Panc1 (cell line): ENCODE data around the gene SEC31B. TPM values are rescaled to one million over a fixed set of nuclear protein-coding genes. Genes with fewer than 3 reads are reported as not detected.

ENCODE experiments used
- ATAC-seq: fragments of 200-7000 bp; cut with Tn5 transposase; 2 replicates; pipeline ENCODE4 v1.9.1; 2020; ENCODE audit warnings: mild to moderate bottlenecking, moderate library complexity
- BruUV-seq: library from RNA; stranded (reverse); fragments of 400-500 nt; replicated peaks from 2 replicates; lab custom pipeline; 2021; lab: Mats Ljungman, UMichigan
- CTCF ChIA-PET: fragments of 300-600 bp; sonication (Branson Sonifier 250); formaldehyde crosslinking; loops from one replicate; lab custom pipeline; 2022; ENCODE audit warnings: antibody characterized with exemption; lab: Charles Lee
- POLR2A ChIA-PET: fragments of 300-600 bp; sonication (Branson Sonifier 250); formaldehyde crosslinking; loops from one replicate; lab custom pipeline; 2022; ENCODE audit warnings: antibody characterized with exemption; lab: Charles Lee
- DNase-seq: peaks from one replicate; pipeline ENCODE4 v3.0.0-alpha.2; 2010; ENCODE audit warnings: low read depth, low spot score
- H3K27ac ChIP-seq: 2 replicates; pipeline ENCODE4 v1.5.1; 2011; ENCODE audit warnings: mild to moderate bottlenecking, low read length, inconsistent platforms
- H3K27me3 ChIP-seq: fragments of 200-500 bp; sonication (Bioruptor generic); 2 replicates; pipeline ENCODE4 v1.6.0; 2014; ENCODE audit warnings: low read length, inconsistent platforms; ENCODE audit not compliant: control insufficient read depth, insufficient read depth
- H3K36me3 ChIP-seq: fragments of 200-500 bp; sonication (Bioruptor generic); 2 replicates; pipeline ENCODE4 v1.5.1; 2014; ENCODE audit warnings: inconsistent platforms, mild to moderate bottlenecking, low read length, moderate library complexity; ENCODE audit not compliant: control insufficient read depth, insufficient read depth
- H3K4me1 ChIP-seq: 2 replicates; pipeline ENCODE4 v1.5.1; 2011; ENCODE audit warnings: inconsistent platforms, mild to moderate bottlenecking, low read length, moderate library complexity; ENCODE audit not compliant: control insufficient read depth, insufficient read depth
- H3K4me3 ChIP-seq, 2 experiments: 2 replicates each; pipeline ENCODE4 v1.5.1; 2011 to 2012; ENCODE audit warnings: low read depth in 2 of 2, low read length in 2 of 2, mild to moderate bottlenecking in 2 of 2, inconsistent platforms in 1 of 2, moderate library complexity in 1 of 2
- H3K9me3 ChIP-seq: fragments of 200-500 bp; sonication (Bioruptor generic); 2 replicates; pipeline ENCODE4 v1.5.1; 2014; ENCODE audit warnings: low read depth, mild to moderate bottlenecking, inconsistent platforms, low read length, moderate library complexity; ENCODE audit not compliant: control insufficient read depth, insufficient read depth
- POLR2AphosphoS5 ChIP-seq: IDR thresholded peaks from 2 replicates; pipeline ENCODE4 v1.6.1; 2012; ENCODE audit warnings: mild to moderate bottlenecking, low read depth, low read length, moderate library complexity
- SIN3A ChIP-seq: IDR thresholded peaks from 2 replicates; pipeline ENCODE4 v1.6.1; 2012; ENCODE audit warnings: low read depth, mild to moderate bottlenecking, low read length, moderate library complexity, borderline replicate concordance; ENCODE audit not compliant: insufficient read depth
- TCF7L2 ChIP-seq: IDR thresholded peaks from 2 replicates; pipeline ENCODE4 v1.6.1; 2011; ENCODE audit warnings: mild to moderate bottlenecking, low read depth, low read length, inconsistent platforms
- in situ Hi-C: cut with HindIII; loops from 2 replicates; pipeline ENCODE4 v1.10.0; 2016; ENCODE audit warnings: low sequenced_read_pairs, low pct_unique_long_range_greater_than_20kb
- intact Hi-C: fragments of 100-400 bp; cut with micrococcal nuclease; formaldehyde crosslinking; loops from one replicate; pipeline ENCODE4 v1.10.0; 2022; ENCODE audit not compliant: unreplicated experiment
- total RNA-seq: library from RNA; stranded (reverse); gene quantifications from one replicate; pipeline ENCODE4 v1.2.1, GENCODE V29; 2021; ENCODE audit not compliant: unreplicated experiment
- TF ChIP-seq, protein P1 (sequence below), 2 experiments: IDR thresholded peaks; 2 replicates each; pipeline ENCODE4 v1.6.1; 2011 to 2012; ENCODE audit warnings: low read depth in 2 of 2, control low read depth in 1 of 2, low read length in 1 of 2, mild to moderate bottlenecking in 1 of 2, moderate library complexity in 1 of 2; ENCODE audit not compliant: insufficient read depth in 1 of 2
- TF ChIP-seq, protein P2 (sequence below): fragments of 450-650 bp; IDR thresholded peaks from 2 replicates; pipeline ENCODE4 v1.5.1; 2017; ENCODE audit warnings: mild to moderate bottlenecking

SEC31B gene
- total RNA-seq, 1 experiment from 2014 or later: 17.8 TPM

DNA sequence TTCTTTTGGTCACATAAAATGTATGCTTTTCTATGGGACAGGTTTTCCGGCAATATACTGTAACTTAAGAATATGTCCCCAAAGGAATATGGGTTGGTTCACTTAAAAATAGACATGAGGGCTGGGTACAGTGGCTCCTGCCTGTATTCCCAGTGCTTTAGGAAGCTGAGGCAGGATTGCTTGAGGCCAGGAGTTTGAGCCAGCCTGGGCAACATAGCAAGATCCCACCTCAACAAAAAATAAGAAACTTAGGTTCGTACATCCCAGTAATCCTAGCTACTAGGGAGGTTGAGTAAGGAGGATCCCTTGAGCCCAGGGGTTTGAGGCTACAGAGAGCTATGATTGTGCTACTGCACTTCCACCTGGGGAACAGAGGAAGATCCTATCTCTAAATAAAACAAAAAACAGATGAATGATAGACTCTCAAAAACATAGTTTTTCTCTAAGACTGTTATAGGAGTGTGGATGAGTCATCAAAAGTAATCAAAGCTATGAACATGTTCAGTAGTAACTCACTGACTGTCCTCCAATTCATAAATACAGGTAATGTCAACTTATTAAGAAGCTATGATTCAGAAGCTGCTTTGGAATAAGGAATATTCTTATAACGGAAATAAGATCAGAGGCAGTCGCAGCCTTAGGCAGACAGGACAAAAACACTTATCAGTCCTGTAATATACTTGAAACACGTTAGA lies 2.6 kb upstream of the SEC31B start:
- Histone ChIP-seq H3K9me3 (no peaks in the 10 kb centered on the region), H3K4me1 (no peaks in the 10 kb centered on the region), H3K27ac (no peak overlapping the region), H3K36me3 (no peaks in the 10 kb centered on the region; the same call in 1 of the 2 replicates), H3K27me3 (no peaks in the 10 kb centered on the region), H3K4me3 (no peak overlapping the region)
- ATAC-seq (no peak), DNase-seq (no peak)
- ChIA-PET POLR2A (no interaction called here), CTCF (interaction anchor here (1.2 kb wide), 1 partner anchor 13 kb away, joined by 4 read pairs; the partner anchor contains the start of gene HIF1AN)
- TF ChIP-seq TCF7L2 (no peak), SIN3A (no peak), POLR2AphosphoS5 (no peak)
- TF ChIP-seq, protein P1, sequence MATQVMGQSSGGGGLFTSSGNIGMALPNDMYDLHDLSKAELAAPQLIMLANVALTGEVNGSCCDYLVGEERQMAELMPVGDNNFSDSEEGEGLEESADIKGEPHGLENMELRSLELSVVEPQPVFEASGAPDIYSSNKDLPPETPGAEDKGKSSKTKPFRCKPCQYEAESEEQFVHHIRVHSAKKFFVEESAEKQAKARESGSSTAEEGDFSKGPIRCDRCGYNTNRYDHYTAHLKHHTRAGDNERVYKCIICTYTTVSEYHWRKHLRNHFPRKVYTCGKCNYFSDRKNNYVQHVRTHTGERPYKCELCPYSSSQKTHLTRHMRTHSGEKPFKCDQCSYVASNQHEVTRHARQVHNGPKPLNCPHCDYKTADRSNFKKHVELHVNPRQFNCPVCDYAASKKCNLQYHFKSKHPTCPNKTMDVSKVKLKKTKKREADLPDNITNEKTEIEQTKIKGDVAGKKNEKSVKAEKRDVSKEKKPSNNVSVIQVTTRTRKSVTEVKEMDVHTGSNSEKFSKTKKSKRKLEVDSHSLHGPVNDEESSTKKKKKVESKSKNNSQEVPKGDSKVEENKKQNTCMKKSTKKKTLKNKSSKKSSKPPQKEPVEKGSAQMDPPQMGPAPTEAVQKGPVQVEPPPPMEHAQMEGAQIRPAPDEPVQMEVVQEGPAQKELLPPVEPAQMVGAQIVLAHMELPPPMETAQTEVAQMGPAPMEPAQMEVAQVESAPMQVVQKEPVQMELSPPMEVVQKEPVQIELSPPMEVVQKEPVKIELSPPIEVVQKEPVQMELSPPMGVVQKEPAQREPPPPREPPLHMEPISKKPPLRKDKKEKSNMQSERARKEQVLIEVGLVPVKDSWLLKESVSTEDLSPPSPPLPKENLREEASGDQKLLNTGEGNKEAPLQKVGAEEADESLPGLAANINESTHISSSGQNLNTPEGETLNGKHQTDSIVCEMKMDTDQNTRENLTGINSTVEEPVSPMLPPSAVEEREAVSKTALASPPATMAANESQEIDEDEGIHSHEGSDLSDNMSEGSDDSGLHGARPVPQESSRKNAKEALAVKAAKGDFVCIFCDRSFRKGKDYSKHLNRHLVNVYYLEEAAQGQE (IDR thresholded peaks at IDR 0.05; ENCODE audit: insufficient read depth in 1 of 2, low read depth in 2 of 2, low read length in 1 of 2): no peak
- TF ChIP-seq, protein P2, sequence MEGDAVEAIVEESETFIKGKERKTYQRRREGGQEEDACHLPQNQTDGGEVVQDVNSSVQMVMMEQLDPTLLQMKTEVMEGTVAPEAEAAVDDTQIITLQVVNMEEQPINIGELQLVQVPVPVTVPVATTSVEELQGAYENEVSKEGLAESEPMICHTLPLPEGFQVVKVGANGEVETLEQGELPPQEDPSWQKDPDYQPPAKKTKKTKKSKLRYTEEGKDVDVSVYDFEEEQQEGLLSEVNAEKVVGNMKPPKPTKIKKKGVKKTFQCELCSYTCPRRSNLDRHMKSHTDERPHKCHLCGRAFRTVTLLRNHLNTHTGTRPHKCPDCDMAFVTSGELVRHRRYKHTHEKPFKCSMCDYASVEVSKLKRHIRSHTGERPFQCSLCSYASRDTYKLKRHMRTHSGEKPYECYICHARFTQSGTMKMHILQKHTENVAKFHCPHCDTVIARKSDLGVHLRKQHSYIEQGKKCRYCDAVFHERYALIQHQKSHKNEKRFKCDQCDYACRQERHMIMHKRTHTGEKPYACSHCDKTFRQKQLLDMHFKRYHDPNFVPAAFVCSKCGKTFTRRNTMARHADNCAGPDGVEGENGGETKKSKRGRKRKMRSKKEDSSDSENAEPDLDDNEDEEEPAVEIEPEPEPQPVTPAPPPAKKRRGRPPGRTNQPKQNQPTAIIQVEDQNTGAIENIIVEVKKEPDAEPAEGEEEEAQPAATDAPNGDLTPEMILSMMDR: no peak
- in situ Hi-C loops: no loop called here
- BruUV-seq: no TSS peak
- intact Hi-C loops: no loop called here

DNA sequence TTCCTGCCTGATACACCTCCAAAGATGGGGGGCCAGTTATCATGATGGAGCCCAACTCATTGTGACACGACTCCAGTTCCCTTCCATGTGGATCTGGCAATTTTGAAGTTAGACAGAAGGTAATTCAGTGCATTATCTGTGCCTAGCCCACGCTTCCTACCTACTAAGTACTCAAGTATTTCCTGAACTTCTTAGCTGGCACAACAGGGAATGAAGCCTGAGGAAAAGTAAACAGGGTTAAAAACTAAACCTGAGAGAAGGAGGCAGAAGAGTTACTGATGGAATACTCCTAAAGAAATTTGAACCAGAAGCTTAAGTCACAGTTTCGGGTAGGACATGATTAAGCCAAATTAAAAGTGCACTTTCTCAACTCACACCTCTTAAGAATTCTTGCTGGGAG lies 1.1 kb upstream of the SEC31B start:
- Histone ChIP-seq H3K36me3 (no peaks in the 10 kb centered on the region), H3K9me3 (no peaks in the 10 kb centered on the region), H3K4me1 (no peaks in the 10 kb centered on the region), H3K4me3 (no peak overlapping the region), H3K27me3 (no peaks in the 10 kb centered on the region), H3K27ac (no peak overlapping the region)
- intact Hi-C loops: no loop called here
- POLR2A ChIA-PET: interaction anchor here (0.7 kb wide), 1 partner anchor 357 kb away, joined by 12 read pairs; no protein-coding TSS in a partner anchor
- TF ChIP-seq, protein P2: no peak
- TF ChIP-seq, protein P1 (IDR thresholded peaks at IDR 0.05; ENCODE audit: insufficient read depth in 1 of 2, low read depth in 2 of 2, low read length in 1 of 2): no peak
- no peak for TF ChIP-seq POLR2AphosphoS5
- no peak for TF ChIP-seq TCF7L2
- TF ChIP-seq SIN3A: no peak
- in situ Hi-C loops: no loop called here
- DNase-seq (no peak), ATAC-seq (no peak; the same call in 1 of the 2 replicates)
- no TSS peak for BruUV-seq
- CTCF ChIA-PET: no interaction called here
